GM21381 (cell line): ENCODE data around the gene JADE2.

Experiments used
- ATAC-seq: cut with Tn5 transposase; IDR thresholded peaks from one replicate; pipeline ENCODE4 v1.9.1; 2021; ENCODE audit warnings: mild to moderate bottlenecking, moderate library complexity; ENCODE audit not compliant: unreplicated experiment

JADE2 gene

DNA sequence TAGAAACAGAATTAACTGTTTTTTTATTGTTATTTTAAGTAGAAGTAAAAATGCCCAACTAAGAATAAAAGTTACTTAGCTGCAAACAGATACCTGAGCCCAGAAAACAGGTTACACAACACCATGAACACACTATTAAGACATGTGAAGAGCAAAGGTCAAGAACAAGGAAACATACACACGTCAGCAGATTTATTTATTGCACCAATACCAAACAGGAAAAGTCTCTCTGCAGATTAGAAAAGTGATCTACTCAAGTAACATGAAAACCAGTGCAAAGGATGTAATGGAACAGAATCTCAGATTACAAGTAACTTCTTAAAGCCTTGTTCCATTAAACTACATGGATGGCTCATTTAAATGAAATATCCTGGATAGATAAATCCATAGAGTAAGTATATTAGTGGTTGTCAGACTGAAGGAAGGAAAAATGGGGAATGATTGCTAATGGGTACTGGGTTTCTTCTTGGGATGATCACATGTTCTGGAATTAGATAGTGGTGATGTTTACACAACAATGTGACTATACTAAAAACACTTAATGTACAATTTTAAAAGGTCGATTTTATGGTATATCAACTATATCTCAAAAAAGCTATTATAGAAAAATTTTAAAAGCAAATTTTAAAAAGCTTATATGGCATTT, 101.0 kb downstream of the JADE2 start:
- no peak for ATAC-seq
